Activated CD8-positive, alpha-beta T cell treated with anti-CD3 and anti-CD28 coated beads for 36 hours (primary cell): Measurements from ENCODE around the gene ASTL. TPM values are rescaled to one million over a fixed set of nuclear protein-coding genes. Genes with fewer than 3 reads are reported as not detected.

Experiments
- ATAC-seq: fragments of 200-7000 bp; cut with Tn5 transposase; one replicate; pipeline ENCODE4 v1.10.0; 2021; ENCODE audit warnings: mild to moderate bottlenecking, moderate library complexity
- CTCF ChIA-PET: fragments of 350-600 bp; sonication (Branson Sonifier 250); formaldehyde crosslinking; loops from one replicate; lab custom pipeline; 2021; ENCODE audit warnings: antibody characterized with exemption; lab: Charles Lee
- POLR2A ChIA-PET: fragments of 350-600 bp; sonication (Branson Sonifier 250); formaldehyde crosslinking; loops from one replicate; lab custom pipeline; 2021; ENCODE audit warnings: antibody characterized with exemption; lab: Charles Lee
- DNase-seq: peaks from one replicate; pipeline ENCODE4 v3.0.0-alpha.2; 2020
- H3K27ac Mint-ChIP-seq: one replicate; pipeline ENCODE4 v1.8.0; 2021; ENCODE audit warnings: mild to moderate bottlenecking, mixed read lengths
- H3K27me3 Mint-ChIP-seq: one replicate; pipeline ENCODE4 v1.8.0; 2021; ENCODE audit warnings: mixed read lengths
- H3K36me3 Mint-ChIP-seq: one replicate; pipeline ENCODE4 v1.8.0; 2021; ENCODE audit warnings: low read depth, mixed read lengths
- H3K4me1 Mint-ChIP-seq: one replicate; pipeline ENCODE4 v1.8.0; 2021; ENCODE audit warnings: low read depth, mixed read lengths
- H3K4me3 Mint-ChIP-seq: one replicate; pipeline ENCODE4 v1.8.0; 2021; ENCODE audit warnings: mild to moderate bottlenecking, moderate library complexity, mixed read lengths
- H3K9me3 Mint-ChIP-seq: one replicate; pipeline ENCODE4 v1.8.0; 2021; ENCODE audit warnings: mixed read lengths
- intact Hi-C: fragments of 100-400 bp; cut with micrococcal nuclease; formaldehyde crosslinking; loops from one replicate; pipeline ENCODE4 v1.10.0; 2022
- total RNA-seq, 2 experiments: library from RNA; stranded (reverse); gene quantifications; one replicate each; pipeline ENCODE4 v1.2.3, GENCODE V29; 2021
- TF ChIP-seq, protein P1 (sequence below): fragments of 200-600 bp; IDR thresholded peaks from one replicate; pipeline ENCODE4 v1.8.0; 2022; ENCODE audit warnings: antibody characterized with exemption, mild to moderate bottlenecking

The ASTL gene
- total RNA-seq, 2 experiments from 2014 or later = 1.8 to 2.7 TPM

- intact Hi-C loops = no loop called here
- CTCF ChIA-PET = interaction anchor here (0.9 to 1.3 kb wide), 2 partner anchors 21 to 82 kb away, joined by 3 to 4 read pairs; no protein-coding TSS in a partner anchor
- Mint-ChIP-seq H3K27me3 (peaks cover 3% of the 10 kb centered on the region), H3K9me3 (no peaks in the 10 kb centered on the region), H3K27ac (no peak overlapping the region), H3K4me1 (no peaks in the 10 kb centered on the region), H3K4me3 (no peak overlapping the region), H3K36me3 (no peaks in the 10 kb centered on the region)
- ATAC-seq = no peak
- POLR2A ChIA-PET = interaction anchor here (1.0 kb wide), 1 partner anchor 13 kb away, joined by 3 read pairs; no protein-coding TSS in a partner anchor
- TF ChIP-seq, protein P1, sequence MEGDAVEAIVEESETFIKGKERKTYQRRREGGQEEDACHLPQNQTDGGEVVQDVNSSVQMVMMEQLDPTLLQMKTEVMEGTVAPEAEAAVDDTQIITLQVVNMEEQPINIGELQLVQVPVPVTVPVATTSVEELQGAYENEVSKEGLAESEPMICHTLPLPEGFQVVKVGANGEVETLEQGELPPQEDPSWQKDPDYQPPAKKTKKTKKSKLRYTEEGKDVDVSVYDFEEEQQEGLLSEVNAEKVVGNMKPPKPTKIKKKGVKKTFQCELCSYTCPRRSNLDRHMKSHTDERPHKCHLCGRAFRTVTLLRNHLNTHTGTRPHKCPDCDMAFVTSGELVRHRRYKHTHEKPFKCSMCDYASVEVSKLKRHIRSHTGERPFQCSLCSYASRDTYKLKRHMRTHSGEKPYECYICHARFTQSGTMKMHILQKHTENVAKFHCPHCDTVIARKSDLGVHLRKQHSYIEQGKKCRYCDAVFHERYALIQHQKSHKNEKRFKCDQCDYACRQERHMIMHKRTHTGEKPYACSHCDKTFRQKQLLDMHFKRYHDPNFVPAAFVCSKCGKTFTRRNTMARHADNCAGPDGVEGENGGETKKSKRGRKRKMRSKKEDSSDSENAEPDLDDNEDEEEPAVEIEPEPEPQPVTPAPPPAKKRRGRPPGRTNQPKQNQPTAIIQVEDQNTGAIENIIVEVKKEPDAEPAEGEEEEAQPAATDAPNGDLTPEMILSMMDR = no peak
- no peak for DNase-seq
These were observed 45.8 kb downstream of the ASTL start for GRCh38 chr2:96092573-96092877.

DNA sequence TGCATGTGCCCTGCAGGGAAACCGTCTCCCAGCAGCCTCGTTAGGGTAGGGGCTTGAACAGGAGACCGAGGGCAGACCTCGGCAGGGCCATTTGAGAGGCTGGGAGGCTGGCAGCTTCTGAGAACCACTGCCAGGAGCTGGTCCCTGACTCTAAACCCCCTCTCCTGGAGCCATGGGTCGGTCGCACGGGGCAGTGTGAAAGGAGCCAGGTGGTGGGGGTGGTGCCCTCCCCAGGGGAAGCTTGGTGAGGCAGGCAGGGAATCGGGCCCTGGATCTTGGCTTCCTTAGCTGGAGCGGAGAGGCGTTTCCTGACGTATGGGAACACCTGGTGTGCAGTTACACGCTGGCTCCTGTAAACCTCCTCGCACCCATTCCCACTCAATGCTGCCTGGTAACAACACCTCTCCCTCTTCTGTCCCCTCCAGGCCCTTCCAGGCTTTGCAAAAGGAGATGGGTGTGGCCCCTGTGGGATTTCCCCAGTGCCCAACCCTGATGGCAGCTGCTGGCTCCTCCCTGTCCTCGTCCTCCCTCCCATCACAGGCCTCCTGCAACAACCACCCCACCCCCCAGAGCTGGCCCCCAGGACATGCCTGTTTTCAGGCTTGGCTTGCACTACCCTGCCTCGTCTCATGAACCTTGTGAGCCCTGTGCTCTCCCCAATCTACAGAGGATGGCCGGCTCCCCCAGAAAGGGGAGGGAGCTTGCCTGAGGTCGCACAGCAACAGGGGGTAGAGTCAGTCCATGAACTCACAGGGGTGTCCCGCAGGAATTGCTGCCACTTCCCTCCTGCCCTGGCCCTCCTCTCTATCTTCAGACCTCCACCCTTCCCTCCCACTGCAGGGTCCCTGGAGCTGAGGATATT lies 46.4 kb downstream of the ASTL start:
- DNase-seq (no peak), ATAC-seq (no peak)
- intact Hi-C loops = no loop called here
- Mint-ChIP-seq H3K27me3 (peaks cover 3% of the 10 kb centered on the region), H3K27ac (no peak overlapping the region), H3K4me1 (no peaks in the 10 kb centered on the region), H3K4me3 (no peak overlapping the region), H3K36me3 (no peaks in the 10 kb centered on the region), H3K9me3 (no peaks in the 10 kb centered on the region)
- TF ChIP-seq, protein P1 = no peak
- POLR2A ChIA-PET = interaction anchor here (1.0 kb wide), 1 partner anchor 13 kb away, joined by 3 read pairs; no protein-coding TSS in a partner anchor
- CTCF ChIA-PET = interaction anchor here (1.3 kb wide), 1 partner anchor 82 kb away, joined by 4 read pairs; no protein-coding TSS in a partner anchor

DNA sequence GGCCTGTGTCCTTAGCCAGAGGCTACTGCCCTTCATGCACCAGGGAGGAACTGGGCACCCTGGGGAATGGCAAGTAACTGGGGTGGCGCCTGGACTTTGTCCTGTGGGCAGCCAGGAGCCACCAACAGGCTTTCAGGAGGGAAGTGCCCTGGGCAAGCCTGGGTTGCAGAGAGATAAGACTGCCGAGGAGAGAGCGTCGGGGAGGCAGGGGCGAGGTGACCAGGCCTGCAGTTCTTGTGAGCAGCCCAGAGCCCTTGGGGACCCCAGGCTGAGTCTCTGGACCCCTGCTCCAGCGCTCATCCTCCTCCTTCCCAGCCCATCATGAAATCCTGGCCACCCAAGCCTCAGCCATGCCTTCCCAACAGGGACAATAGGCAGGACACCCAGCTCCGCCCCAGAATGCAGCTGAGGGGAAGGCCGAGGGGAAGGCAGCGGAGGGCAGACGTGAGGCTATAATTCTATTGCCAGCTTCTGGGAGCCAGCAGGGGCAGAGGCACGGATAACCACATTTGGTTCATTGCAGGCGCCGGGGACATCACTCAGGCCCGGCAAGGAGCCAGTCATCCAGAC lies 47.1 kb downstream of the ASTL start:
- no peaks in the 10 kb centered on the region for H3K4me1 Mint-ChIP-seq
- no peak overlapping the region for H3K4me3 Mint-ChIP-seq
- ATAC-seq (no peak), DNase-seq (no peak)
- CTCF ChIA-PET = no interaction called here
- H3K9me3 Mint-ChIP-seq = peaks cover 1% of the 10 kb centered on the region
- no peak overlapping the region for H3K27ac Mint-ChIP-seq
- peaks cover 3% of the 10 kb centered on the region for H3K27me3 Mint-ChIP-seq
- intact Hi-C loops = no loop called here
- POLR2A ChIA-PET = no interaction called here
- no peaks in the 10 kb centered on the region for H3K36me3 Mint-ChIP-seq
- TF ChIP-seq, protein P1 = no peak

- Mint-ChIP-seq H3K27ac (no peak overlapping the region), H3K9me3 (peaks cover 1% of the 10 kb centered on the region), H3K4me1 (no peaks in the 10 kb centered on the region), H3K27me3 (peaks cover 2% of the 10 kb centered on the region), H3K36me3 (no peaks in the 10 kb centered on the region), H3K4me3 (no peak overlapping the region)
- ATAC-seq = no peak
- intact Hi-C loops = no loop called here
- ChIA-PET POLR2A (no interaction called here), CTCF (interaction anchor here (1.3 to 1.9 kb wide), 2 partner anchors 27 to 68 kb away, joined by 3 to 6 read pairs; no protein-coding TSS in a partner anchor)
- TF ChIP-seq, protein P1 = no peak
- DNase-seq = no peak
These were observed 47.9 kb downstream of the ASTL start for GRCh38 chr2:96090196-96090926.
